Stimulated activated CD8-positive, alpha-beta memory T cell treated with anti-CD3 and anti-CD28 coated beads, Interleukin-15, amount 100 ng/mL, for 48 hours (primary cell): Measurements from ENCODE around the gene TGFBR3.

ENCODE experiments used
- DNase-seq, 2 donors: peaks; one replicate each; pipeline ENCODE4 v3.0.0-alpha.2; 2020; ENCODE audit warnings: low read depth in 2 of 2

The TGFBR3 gene

DNA sequence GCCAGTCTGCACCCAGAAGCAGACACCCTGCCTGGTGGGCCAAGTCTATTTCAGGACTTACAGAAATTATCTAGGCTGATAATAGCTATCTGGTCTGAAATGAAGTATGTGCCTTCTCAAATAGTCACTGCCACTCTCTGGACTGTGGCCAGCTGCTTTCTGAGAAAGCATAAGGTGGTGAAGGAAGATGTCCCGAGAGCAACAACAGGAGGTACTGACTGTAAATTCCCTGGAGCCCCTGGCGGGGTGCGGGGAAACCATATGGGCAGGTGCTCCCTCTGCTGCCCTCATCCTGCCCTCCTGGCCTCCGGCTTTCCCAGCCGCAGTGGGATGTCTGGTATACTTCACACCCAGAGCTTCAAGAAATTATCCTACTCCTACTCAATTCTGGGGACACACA, 86.8 kb downstream of the TGFBR3 start:
- no peak for DNase-seq

DNA sequence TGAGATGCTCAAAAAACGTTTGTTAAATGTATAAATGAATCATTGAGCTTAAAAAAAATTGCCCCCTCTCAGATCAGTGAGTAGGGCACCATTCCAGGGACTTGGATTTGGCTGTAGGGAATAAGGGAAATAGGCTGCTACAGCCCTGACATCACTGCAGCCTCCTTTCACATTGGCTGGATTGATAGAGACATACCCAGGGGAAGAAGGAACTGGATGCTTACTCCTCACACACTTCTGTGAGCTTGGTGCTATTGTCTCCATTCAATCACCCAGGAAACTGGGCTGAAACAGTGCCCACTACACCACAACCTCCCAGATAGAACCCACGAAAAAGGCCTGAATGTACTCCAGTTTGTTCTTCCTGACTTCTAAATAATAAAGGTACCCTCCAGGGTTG, 87.2 kb downstream of the TGFBR3 start:
- no peak for DNase-seq

DNA sequence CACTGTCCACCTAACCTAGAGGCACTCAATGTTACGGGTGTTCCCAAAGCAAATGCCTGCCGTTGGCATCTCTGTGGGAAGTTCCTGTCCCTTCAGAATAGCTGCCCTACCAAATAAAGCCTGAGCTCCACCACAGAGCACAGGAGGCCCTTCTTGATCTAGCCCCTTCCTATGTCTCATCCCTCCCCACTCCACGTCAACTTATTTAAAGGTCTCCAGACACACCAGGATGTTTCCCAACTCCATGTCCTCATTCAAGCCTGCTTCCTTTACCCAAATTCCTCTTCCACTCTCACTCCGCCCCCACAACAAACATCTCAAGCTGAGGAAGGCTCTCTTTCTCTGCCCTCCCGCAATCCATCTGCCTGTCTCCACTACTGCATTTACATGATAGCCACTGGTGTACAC, 87.7 kb downstream of the TGFBR3 start:
- no peak for DNase-seq

- no peak for DNase-seq
Measured at GRCh38 chr1:91797164-91797563, 88.8 kb downstream of the TGFBR3 start.

GRCh38 chr1:91796390-91796654, 89.6 kb downstream of the TGFBR3 start:
- no peak for DNase-seq

DNA sequence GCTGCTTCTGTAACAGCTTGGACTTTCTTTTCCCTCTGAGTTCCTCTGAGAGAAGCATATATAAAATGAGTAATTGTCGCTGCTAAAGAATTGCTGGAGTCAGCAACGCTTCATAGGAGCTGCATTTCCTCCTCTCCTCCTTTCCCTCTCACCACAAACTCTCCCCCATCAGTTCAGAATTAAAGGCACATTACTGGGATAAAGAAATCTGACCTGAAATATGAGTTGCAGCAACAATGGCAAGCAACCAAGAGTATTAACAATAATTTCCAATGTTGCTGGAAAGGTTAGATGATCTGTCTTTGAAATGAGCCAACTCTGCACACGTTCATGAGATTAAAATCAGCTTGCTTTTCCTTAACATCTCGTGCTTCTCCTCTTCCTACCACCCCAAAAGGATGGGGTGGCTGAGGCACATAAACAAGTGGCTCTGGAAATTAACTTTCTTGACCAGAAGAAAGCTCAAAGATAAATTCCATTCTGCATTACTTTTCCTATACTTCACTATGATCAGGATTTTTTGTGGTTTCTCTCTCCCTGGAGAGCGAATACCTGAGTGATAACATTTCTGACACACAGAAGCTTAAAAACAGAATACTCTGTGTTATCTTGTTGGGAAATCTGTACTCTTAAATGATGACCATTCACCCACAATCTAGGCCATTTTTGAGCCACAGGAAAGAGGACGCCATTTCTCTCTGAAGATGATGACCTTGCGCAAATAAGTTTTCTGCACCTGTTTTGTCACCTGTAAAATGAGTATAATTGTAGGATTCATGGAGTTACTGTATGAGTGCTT, 90.2 kb downstream of the TGFBR3 start:
- no peak for DNase-seq

DNA sequence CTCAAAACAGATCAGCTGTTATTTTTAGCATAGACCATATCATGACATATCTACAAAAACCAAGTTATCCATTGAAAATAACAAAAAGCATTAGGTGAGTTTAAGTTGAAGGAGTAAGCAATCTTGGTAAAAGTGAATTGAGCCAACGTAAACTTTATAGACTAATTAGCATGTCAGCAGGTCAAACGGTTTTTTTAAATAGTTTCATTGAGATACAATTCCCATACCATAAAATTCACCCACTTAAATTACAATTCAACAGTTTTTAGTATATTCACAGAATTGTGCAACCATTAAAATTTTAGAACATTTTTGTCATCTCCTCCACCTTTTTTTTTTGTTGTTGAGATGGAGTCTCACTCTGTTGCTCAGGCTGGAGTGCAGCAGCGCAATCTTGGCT, 92.1 kb downstream of the TGFBR3 start:
- no peak for DNase-seq

- no peak for DNase-seq
Measured at GRCh38 chr1:91793189-91793588, 92.8 kb downstream of the TGFBR3 start.

DNA sequence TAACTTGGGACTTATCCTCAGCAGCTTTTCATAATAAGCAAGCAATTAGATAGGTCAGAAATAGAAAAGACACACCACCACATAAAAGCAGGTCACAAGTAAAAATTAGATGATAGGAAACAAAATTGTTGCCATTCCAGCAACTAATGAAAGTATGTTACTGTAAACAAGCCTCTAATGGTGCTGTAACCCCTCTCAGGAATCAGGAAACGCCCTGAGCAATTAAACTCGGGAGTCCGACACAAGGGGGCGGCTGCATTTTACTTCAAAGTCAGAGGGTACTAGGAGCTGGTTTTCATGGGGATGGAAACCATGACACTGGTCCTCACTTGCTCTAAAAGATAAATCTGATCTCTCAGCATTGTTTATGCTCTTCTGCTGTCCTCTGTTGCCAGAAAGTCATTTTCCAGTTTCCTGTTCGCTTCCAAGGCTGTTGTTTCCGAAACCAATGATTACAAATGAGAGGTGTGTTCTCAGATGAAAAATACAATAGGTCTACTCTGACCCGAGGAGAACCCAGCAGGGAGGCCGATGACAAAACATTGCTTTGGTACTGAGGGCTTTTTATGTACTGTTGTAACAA, 93.4 kb downstream of the TGFBR3 start:
- DNase-seq = no peak

GRCh38 chr1:91791691-91792488, 94.1 kb downstream of the TGFBR3 start:
- no peak for DNase-seq

- no peak for DNase-seq
Measured at GRCh38 chr1:91791103-91791502, 94.8 kb downstream of the TGFBR3 start.

DNA sequence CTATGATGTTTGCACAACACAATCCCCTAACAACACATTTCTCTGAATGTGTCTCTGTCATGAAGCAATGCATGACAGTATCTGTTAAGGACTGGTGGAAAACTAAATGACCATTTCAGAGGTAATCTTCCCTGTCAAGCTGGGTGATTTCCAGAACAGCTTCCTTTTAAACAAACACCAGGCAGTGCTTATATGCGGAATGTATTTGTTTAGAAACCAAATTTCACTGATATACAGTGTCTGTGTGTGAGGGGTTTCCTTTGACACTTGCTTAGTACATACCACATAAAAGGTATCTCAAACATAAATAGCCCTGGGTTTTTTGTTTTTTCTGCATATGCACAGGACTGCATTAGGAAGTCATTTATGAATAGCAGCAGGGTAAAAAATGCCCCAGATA, 95.6 kb downstream of the TGFBR3 start:
- no peak for DNase-seq

GRCh38 chr1:91789273-91789997, 96.5 kb downstream of the TGFBR3 start:
- no peak for DNase-seq

- DNase-seq = no peak
Measured at GRCh38 chr1:91787919-91788318, 98.0 kb downstream of the TGFBR3 start.

- no peak for DNase-seq
Measured at GRCh38 chr1:91784616-91785015, 101.3 kb downstream of the TGFBR3 start.

GRCh38 chr1:91784191-91784590, 101.8 kb downstream of the TGFBR3 start:
- DNase-seq = no peak

GRCh38 chr1:91783423-91784170, 102.4 kb downstream of the TGFBR3 start:
- no peak for DNase-seq

GRCh38 chr1:91781901-91782622, 103.9 kb downstream of the TGFBR3 start:
- no peak for DNase-seq

- DNase-seq = no peak
Measured at GRCh38 chr1:91781371-91781825, 104.6 kb downstream of the TGFBR3 start.

DNA sequence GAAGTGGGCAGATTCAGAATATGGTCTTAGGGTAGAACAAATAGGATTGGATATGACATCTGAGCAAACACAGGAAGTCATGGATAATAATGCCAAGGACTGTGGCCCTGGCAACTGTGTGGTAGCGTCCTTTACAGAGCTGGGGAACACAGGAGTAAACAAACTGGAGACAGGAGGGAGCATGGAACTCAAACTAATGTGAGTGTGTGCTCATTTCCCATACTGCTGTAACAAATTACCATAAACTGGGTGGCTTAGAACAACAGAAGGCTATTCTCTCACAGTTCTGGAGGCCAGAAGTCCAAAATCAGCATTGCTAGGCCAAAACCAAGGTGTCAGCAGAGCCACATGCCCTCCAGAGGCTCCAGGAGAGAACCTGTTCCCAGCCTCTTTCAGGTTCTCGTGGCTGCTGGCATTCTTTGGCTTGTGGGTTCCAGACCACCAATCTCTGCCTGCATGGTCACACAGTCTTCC, 106.4 kb downstream of the TGFBR3 start:
- no peak for DNase-seq

- DNase-seq = no peak
Measured at GRCh38 chr1:91778964-91779363, 107.0 kb downstream of the TGFBR3 start.
